Endothelial cell of umbilical vein (primary cell): ENCODE results near the gene ADORA2B.

Source experiments
- EZH2 ChIP-seq: IDR thresholded peaks from 2 replicates; pipeline ENCODE4 v1.6.1; 2012; ENCODE audit warnings: borderline replicate concordance, low read depth, mild to moderate bottlenecking, moderate library complexity, low read length, inconsistent platforms; ENCODE audit not compliant: severe bottlenecking
- FOS ChIP-seq: IDR thresholded peaks from 2 replicates; pipeline ENCODE4 v1.6.1; 2011; ENCODE audit warnings: mild to moderate bottlenecking, low read length, moderate library complexity, borderline replicate concordance; ENCODE audit not compliant: insufficient read depth
- GATA2 ChIP-seq: IDR thresholded peaks from 2 replicates; pipeline ENCODE4 v1.7.0; 2011; ENCODE audit warnings: low read depth, mild to moderate bottlenecking, moderate library complexity, mixed read lengths, low read length; ENCODE audit not compliant: insufficient read length, insufficient read depth
- MYC ChIP-seq: IDR thresholded peaks from one replicate; pipeline ENCODE4 v1.6.1; 2011; ENCODE audit warnings: mild to moderate bottlenecking, low read depth, low read length
- POLR2A ChIP-seq: IDR thresholded peaks from 2 replicates; pipeline ENCODE4 v1.6.1; 2012; ENCODE audit warnings: low read depth, mild to moderate bottlenecking, control low read depth, low read length
- POLR2AphosphoS5 ChIP-seq: IDR thresholded peaks from 2 replicates; pipeline ENCODE4 v1.6.1; 2012; ENCODE audit warnings: low read depth, mild to moderate bottlenecking, control low read depth, low read length, moderate library complexity; ENCODE audit not compliant: insufficient read depth
- TF ChIP-seq, protein P1 (sequence below), 2 donors: IDR thresholded peaks; 1 replicate in 1 of 2; 2 replicates in 1 of 2; pipeline ENCODE4 v1.5.1; 2011; ENCODE audit warnings: low read length in 2 of 2, mild to moderate bottlenecking in 2 of 2, moderate library complexity in 2 of 2, control low read depth in 1 of 2, inconsistent platforms in 1 of 2, low read depth in 1 of 2; ENCODE audit not compliant: insufficient read depth in 1 of 2; ENCODE audit errors: extremely low read depth in 1 of 2
- TF ChIP-seq, protein P2 (sequence below): IDR thresholded peaks from 2 replicates; pipeline ENCODE4 v1.6.1; 2011; ENCODE audit not compliant: insufficient read depth, insufficient read length

DNA sequence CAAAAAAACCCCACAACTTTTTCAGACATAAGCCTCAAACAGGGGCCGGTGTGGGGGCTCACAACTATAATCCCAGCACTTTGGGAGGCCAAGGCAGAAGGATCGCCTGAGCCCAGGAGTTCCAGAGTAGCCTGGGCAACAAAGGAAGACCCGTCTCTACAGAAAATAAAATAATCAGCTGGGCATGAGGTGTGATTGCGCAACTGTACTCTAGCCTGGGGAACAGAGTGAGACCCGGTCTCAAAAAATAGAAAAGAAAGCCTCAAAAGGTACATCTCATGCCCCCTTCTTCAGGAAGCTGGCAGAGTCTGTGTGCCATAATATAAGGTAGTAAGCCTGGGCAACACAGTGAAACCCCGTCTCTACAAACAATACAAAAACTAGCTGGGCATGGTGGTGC, 51.4 kb downstream of the ADORA2B start:
- TF ChIP-seq, protein P1, sequence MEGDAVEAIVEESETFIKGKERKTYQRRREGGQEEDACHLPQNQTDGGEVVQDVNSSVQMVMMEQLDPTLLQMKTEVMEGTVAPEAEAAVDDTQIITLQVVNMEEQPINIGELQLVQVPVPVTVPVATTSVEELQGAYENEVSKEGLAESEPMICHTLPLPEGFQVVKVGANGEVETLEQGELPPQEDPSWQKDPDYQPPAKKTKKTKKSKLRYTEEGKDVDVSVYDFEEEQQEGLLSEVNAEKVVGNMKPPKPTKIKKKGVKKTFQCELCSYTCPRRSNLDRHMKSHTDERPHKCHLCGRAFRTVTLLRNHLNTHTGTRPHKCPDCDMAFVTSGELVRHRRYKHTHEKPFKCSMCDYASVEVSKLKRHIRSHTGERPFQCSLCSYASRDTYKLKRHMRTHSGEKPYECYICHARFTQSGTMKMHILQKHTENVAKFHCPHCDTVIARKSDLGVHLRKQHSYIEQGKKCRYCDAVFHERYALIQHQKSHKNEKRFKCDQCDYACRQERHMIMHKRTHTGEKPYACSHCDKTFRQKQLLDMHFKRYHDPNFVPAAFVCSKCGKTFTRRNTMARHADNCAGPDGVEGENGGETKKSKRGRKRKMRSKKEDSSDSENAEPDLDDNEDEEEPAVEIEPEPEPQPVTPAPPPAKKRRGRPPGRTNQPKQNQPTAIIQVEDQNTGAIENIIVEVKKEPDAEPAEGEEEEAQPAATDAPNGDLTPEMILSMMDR (IDR thresholded peaks at IDR 0.05; ENCODE audit: extremely low read depth in 1 of 2, insufficient read depth in 1 of 2, low read depth in 1 of 2, low read length in 2 of 2), result no peak
- TF ChIP-seq POLR2AphosphoS5 (no peak), POLR2A (no peak), EZH2 (no peak), GATA2 (no peak), FOS (no peak), MYC (no peak)
- TF ChIP-seq, protein P2, sequence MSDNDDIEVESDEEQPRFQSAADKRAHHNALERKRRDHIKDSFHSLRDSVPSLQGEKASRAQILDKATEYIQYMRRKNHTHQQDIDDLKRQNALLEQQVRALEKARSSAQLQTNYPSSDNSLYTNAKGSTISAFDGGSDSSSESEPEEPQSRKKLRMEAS, result no peak
